GM19351 (cell line): ENCODE results near the gene SPINK7.

Experiments used
- ATAC-seq: cut with Tn5 transposase; IDR thresholded peaks from one replicate; pipeline ENCODE4 v1.9.1; 2021; ENCODE audit warnings: mild to moderate bottlenecking, moderate library complexity; ENCODE audit not compliant: unreplicated experiment

Gene SPINK7

DNA sequence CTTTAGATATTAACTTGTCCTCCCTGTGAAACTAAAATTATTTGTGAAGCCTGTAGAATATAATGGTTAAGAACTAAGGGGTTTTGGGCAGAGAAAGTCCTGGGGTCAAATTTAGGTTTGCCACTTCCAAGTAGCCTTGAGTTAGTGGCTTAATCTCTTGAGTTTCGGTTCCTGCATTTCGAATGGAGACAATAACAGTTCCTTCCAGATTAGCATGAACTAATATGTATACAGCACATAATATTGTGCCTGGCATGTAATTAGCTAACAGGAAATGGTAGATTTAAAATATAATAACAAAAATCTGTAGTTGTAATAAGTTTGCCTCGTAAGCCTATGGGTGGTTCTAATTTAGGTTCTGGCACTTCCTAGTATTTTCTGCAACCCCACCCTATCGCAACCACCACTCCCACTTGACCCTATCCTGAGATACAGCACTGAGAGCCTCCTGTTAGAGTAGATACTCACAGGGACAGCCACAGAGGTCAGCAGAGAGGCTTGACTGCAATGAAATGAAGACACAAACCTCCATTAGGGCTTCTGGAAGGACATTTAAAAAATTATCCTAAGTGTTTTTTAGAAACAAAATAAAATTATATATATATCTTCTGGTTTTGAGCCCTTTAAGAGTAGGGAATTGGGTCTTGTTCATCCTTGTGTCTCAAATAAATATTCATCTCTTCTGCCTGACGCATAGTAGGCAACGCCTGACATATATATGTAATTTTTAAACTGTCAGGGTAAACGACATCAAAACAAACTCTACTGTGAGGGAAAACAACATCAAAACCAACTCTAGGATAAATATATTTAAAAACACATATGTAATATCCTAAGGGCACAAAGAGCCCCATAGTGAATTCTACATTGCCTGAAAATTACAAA is 31.6 kb downstream of the SPINK7 start:
- no peak for ATAC-seq

DNA sequence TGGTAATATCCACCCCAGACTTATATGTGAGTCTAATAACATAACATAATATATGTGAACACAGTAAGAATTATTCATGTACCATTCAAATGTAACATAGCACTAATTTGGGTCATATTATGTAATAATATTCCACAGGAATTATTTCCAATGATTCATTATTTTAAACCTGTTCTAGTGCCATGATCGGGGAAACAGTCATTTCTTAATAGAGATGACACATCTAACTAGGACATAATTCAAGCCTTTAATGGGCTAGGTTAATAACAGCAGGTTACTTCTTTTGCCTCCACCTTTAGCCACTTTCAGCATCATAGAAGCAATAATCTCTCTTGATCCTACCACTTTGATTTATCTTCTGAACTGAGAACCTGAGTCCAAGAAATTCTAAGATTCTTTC is 35.5 kb downstream of the SPINK7 start:
- no peak for ATAC-seq

DNA sequence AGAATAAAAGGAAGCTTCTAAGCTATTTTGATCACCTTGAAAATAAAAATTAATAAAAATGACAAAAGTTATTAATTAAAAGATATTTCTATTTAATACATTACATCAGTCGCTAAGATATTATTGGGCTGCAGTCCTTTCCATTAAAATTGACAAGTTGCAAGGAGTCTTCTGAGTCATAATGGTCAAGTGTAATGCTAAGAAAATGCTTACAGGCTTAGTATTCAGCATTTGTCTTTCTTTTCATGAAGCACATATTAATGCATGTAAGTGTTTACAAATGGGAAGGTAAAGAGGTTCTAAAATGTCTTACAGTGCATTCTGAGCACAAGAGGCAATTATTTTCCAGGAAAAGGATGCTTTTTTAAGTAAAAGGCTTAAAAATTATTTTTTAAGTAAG is 40.5 kb downstream of the SPINK7 start:
- no peak for ATAC-seq

DNA sequence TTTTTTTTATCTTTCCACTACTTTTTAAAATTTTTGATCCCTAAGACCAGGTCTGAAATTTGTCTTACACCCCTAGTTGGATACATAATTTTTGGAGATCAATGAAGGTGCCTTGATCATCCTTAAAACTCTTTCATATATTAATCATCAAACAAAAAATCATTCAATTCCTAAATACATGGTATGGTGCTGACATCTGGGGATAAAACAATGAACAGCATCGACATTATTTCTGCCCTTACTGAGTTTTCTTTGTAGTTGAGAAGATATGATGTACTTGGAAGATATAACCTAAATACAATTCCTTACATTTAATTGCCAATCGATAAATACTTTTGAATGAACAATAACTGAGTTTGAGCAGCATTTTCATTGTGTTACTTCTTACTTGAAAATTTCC is 41.4 kb downstream of the SPINK7 start:
- ATAC-seq = no peak

DNA sequence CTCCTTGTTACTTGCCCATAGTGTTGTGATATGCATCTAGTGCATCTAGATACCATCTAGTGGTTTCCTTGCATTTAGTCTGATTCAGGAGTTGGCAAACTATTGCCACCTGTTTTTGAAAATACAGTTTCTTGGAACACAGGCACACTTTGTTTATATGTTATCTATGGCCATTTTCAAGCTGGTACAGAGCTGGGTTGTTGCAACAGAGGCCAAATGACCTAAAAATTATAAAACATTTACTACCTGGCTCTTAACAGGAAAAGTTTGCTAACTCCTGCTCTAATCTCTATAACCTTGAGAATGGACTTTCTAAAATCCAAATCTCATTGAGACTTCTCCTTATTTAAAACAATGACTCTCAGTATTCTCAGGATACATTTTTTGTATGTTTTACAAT is 52.1 kb downstream of the SPINK7 start:
- ATAC-seq = no peak
